Retina (tissue), 1 donor: ENCODE data around the gene IFITM10.
"Not testable (repeated sequence)": the region's sequence is repeated elsewhere in the genome, so short reads cannot be mapped to it uniquely, and the experiment has no call there.

Experiments used
- DNase-seq: peaks from one replicate; pipeline ENCODE4 v3.0.0-alpha.2; 2016

Gene IFITM10

GRCh38 chr11:1777737-1778136, 27.3 kb upstream of the IFITM10 start:
- DNase-seq = no peak

- DNase-seq = no peak
Measured at GRCh38 chr11:1776944-1777715, 26.7 kb upstream of the IFITM10 start.

- DNase-seq = no peak
Measured at GRCh38 chr11:1776331-1776851, 26.0 kb upstream of the IFITM10 start.

GRCh38 chr11:1774886-1775285, 24.5 kb upstream of the IFITM10 start:
- DNase-seq = no peak

- no peak for DNase-seq
Measured at GRCh38 chr11:1773994-1774550, 23.7 kb upstream of the IFITM10 start.

GRCh38 chr11:1773131-1773993, 23.0 kb upstream of the IFITM10 start:
- DNase-seq = no peak

GRCh38 chr11:1772270-1773130, 22.1 kb upstream of the IFITM10 start:
- no peak for DNase-seq

- DNase-seq = no peak
Measured at GRCh38 chr11:1771700-1772099, 21.3 kb upstream of the IFITM10 start.

GRCh38 chr11:1771273-1771672, 20.9 kb upstream of the IFITM10 start:
- DNase-seq = no peak

GRCh38 chr11:1770528-1770927, 20.1 kb upstream of the IFITM10 start:
- DNase-seq = no peak

- no peak for DNase-seq
Measured at GRCh38 chr11:1770061-1770460, 19.7 kb upstream of the IFITM10 start.

- not testable (repeated sequence) for DNase-seq
Measured at GRCh38 chr11:1769304-1769936, 19.0 kb upstream of the IFITM10 start.

GRCh38 chr11:1768141-1768469, 17.7 kb upstream of the IFITM10 start:
- DNase-seq = no peak

GRCh38 chr11:1767399-1768140, 17.2 kb upstream of the IFITM10 start:
- no peak for DNase-seq

- DNase-seq = no peak
Measured at GRCh38 chr11:1766719-1767398, 16.5 kb upstream of the IFITM10 start.

GRCh38 chr11:1765871-1766718, 15.7 kb upstream of the IFITM10 start:
- DNase-seq = no peak

- DNase-seq = peak; percentile 82
Measured at GRCh38 chr11:1763796-1764661, 13.6 kb upstream of the IFITM10 start, which contains the start of gene CTSD. CTSD (minus strand) TSS chr11:1763927; CDS start chr11:1763859, 68 bp downstream.

- no peak for DNase-seq
Measured at GRCh38 chr11:1763336-1763795, 13.0 kb upstream of the IFITM10 start.
